DOHH2 (cell line): ENCODE data around the gene ZNF280B.

Experiments
- H3F3A ChIP-seq: fragments of 200-600 bp; sonication (generic), shearing (Covaris generic); 2 replicates; pipeline ENCODE4 v1.6.0; 2016; ENCODE audit warnings: antibody characterized with exemption, mild to moderate bottlenecking; ENCODE audit not compliant: control insufficient read depth, insufficient read depth
- H3K27ac ChIP-seq: fragments of 200-600 bp; sonication (generic); 2 replicates; pipeline ENCODE4 v1.5.1; 2014; ENCODE audit warnings: low read depth, mild to moderate bottlenecking, low read length, moderate library complexity
- H3K27me3 ChIP-seq: fragments of 200-600 bp; sonication (generic); 2 replicates; pipeline ENCODE4 v1.6.1; 2014; ENCODE audit warnings: mild to moderate bottlenecking, low read length, mixed read lengths; ENCODE audit not compliant: control insufficient read depth
- H3K36me3 ChIP-seq: fragments of 200-600 bp; sonication (generic); 2 replicates; pipeline ENCODE4 v1.6.1; 2014; ENCODE audit warnings: mild to moderate bottlenecking, low read length, moderate library complexity, mixed read lengths; ENCODE audit not compliant: control insufficient read depth
- H3K4me1 ChIP-seq: fragments of 200-600 bp; sonication (generic); 2 replicates; pipeline ENCODE4 v1.6.1; 2014; ENCODE audit warnings: mild to moderate bottlenecking, low read length, mixed read lengths; ENCODE audit not compliant: control insufficient read depth
- H3K4me2 ChIP-seq: fragments of 200-600 bp; sonication (generic); 2 replicates; pipeline ENCODE4 v1.6.0; 2014; ENCODE audit warnings: mild to moderate bottlenecking, low read length, moderate library complexity
- H3K4me3 ChIP-seq: fragments of 200-600 bp; sonication (generic); 2 replicates; pipeline ENCODE4 v1.5.1; 2014; ENCODE audit warnings: mild to moderate bottlenecking, low read length, mixed read lengths
- H3K79me2 ChIP-seq: fragments of 200-600 bp; sonication (generic); 2 replicates; pipeline ENCODE4 v1.6.1; 2014; ENCODE audit warnings: mild to moderate bottlenecking, low read length, mixed read lengths; ENCODE audit not compliant: control insufficient read depth
- H3K9me2 ChIP-seq: fragments of 200-600 bp; sonication (generic); replicated peaks from 2 replicates; pipeline ENCODE4 v1.6.1; 2014; ENCODE audit warnings: mild to moderate bottlenecking, low read length, mixed read lengths; ENCODE audit not compliant: control insufficient read depth
- H3K9me3 ChIP-seq: fragments of 200-600 bp; sonication (generic); 2 replicates; pipeline ENCODE4 v1.6.1; 2014; ENCODE audit warnings: antibody characterized with exemption, low read length, mixed read lengths; ENCODE audit not compliant: control insufficient read depth, insufficient read depth
- H4K20me1 ChIP-seq: fragments of 200-600 bp; sonication (generic); 2 replicates; pipeline ENCODE4 v1.6.0; 2014; ENCODE audit warnings: low read depth, mild to moderate bottlenecking, antibody characterized with exemption, low read length, moderate library complexity; ENCODE audit not compliant: control insufficient read depth, insufficient read depth
- EZH2phosphoT487 ChIP-seq: fragments of 200-600 bp; sonication (generic); IDR thresholded peaks from 2 replicates; pipeline ENCODE4 v1.6.1; 2017; ENCODE audit warnings: borderline replicate concordance, mild to moderate bottlenecking, antibody characterized with exemption, low read length, moderate library complexity, mixed read lengths
- TF ChIP-seq, protein P1 (sequence below): fragments of 200-600 bp; sonication (generic); IDR thresholded peaks from one replicate; pipeline ENCODE4 v1.5.1; 2014; ENCODE audit warnings: antibody characterized with exemption, mild to moderate bottlenecking, low read depth, low read length; ENCODE audit not compliant: poor library complexity, severe bottlenecking

The ZNF280B gene

GRCh38 chr22:22555596-22555995 is 47.1 kb upstream of the ZNF280B start:
- Histone ChIP-seq H3K4me1 (peaks cover 15% of the 10 kb centered on the region), H3K27ac (no peak overlapping the region), H3K4me3 (no peak overlapping the region), H3K9me2 (no peaks in the 10 kb centered on the region), H3K4me2 (no peak overlapping the region), H3K27me3 (no peaks in the 10 kb centered on the region), H3K9me3 (no peaks in the 10 kb centered on the region), H3K36me3 (no peaks in the 10 kb centered on the region), H3F3A (no peaks in the 10 kb centered on the region), H3K79me2 (no peaks in the 10 kb centered on the region), H4K20me1 (no peaks in the 10 kb centered on the region)
- TF ChIP-seq, protein P1, sequence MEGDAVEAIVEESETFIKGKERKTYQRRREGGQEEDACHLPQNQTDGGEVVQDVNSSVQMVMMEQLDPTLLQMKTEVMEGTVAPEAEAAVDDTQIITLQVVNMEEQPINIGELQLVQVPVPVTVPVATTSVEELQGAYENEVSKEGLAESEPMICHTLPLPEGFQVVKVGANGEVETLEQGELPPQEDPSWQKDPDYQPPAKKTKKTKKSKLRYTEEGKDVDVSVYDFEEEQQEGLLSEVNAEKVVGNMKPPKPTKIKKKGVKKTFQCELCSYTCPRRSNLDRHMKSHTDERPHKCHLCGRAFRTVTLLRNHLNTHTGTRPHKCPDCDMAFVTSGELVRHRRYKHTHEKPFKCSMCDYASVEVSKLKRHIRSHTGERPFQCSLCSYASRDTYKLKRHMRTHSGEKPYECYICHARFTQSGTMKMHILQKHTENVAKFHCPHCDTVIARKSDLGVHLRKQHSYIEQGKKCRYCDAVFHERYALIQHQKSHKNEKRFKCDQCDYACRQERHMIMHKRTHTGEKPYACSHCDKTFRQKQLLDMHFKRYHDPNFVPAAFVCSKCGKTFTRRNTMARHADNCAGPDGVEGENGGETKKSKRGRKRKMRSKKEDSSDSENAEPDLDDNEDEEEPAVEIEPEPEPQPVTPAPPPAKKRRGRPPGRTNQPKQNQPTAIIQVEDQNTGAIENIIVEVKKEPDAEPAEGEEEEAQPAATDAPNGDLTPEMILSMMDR: no peak
- TF ChIP-seq EZH2phosphoT487: no peak

DNA sequence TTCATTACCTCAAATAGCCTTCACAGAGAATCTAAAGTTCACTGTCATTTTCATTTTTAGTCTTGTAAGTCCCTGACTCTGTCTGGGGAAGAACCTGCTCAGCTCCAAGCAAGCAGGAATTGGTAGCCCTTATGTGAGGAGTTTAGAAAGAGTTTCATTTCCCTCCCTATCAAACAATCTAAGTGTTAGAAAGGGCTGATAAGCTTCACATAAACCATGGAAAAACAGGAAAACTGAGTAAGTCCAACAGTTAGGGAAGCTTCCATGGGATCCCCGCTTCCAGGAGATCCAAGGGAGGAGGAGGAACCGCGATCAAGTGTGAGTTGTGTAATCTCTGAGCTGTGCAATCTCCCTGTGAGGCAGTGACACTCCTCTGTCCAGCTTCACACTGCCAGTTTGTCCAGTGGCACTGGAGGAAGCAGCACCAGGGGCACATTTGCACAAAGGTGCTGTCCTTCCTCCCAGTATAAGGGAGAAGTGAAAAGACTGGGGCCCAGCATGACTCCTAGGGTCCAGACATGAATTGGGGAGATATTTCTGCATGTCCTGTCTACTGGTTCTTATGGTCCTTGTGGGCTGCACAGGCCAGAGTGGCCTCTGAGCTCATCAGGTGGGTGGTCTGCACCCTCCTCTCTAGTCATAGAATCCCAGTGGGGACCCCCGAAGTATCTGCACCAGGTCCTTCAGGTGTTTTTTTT is 46.2 kb upstream of the ZNF280B start:
- H3K4me3 ChIP-seq: no peak overlapping the region
- H3F3A ChIP-seq: no peaks in the 10 kb centered on the region
- H3K27ac ChIP-seq: no peak overlapping the region
- no peaks in the 10 kb centered on the region for H4K20me1 ChIP-seq
- no peaks in the 10 kb centered on the region for H3K36me3 ChIP-seq
- H3K4me1 ChIP-seq: peaks cover 14% of the 10 kb centered on the region
- H3K27me3 ChIP-seq: no peaks in the 10 kb centered on the region
- no peak overlapping the region for H3K4me2 ChIP-seq
- no peaks in the 10 kb centered on the region for H3K79me2 ChIP-seq
- H3K9me3 ChIP-seq: no peaks in the 10 kb centered on the region
- no peak for TF ChIP-seq EZH2phosphoT487
- TF ChIP-seq, protein P1: no peak
- H3K9me2 ChIP-seq: no peaks in the 10 kb centered on the region

- no peak overlapping the region for H3K4me2 ChIP-seq
- H3K27ac ChIP-seq: no peak overlapping the region
- H3K27me3 ChIP-seq: no peaks in the 10 kb centered on the region
- TF ChIP-seq, protein P1: no peak
- TF ChIP-seq EZH2phosphoT487: no peak
- no peaks in the 10 kb centered on the region for H3K9me3 ChIP-seq
- peaks cover 6% of the 10 kb centered on the region for H3K4me1 ChIP-seq
- H3K36me3 ChIP-seq: no peaks in the 10 kb centered on the region
- no peak overlapping the region for H3K4me3 ChIP-seq
- H4K20me1 ChIP-seq: no peaks in the 10 kb centered on the region
- no peaks in the 10 kb centered on the region for H3F3A ChIP-seq
- H3K79me2 ChIP-seq: no peaks in the 10 kb centered on the region
- H3K9me2 ChIP-seq: no peaks in the 10 kb centered on the region
These were observed 45.4 kb upstream of the ZNF280B start for GRCh38 chr22:22553735-22554586.
